K562 (cell line): Measurements from ENCODE around the gene ABITRAM. TPM values are rescaled to one million over a fixed set of nuclear protein-coding genes. Genes with fewer than 3 reads are reported as not detected.

Experiments used
- ATAC-seq: fragments of 200-7000 bp; cut with Tn5 transposase; 3 replicates; pipeline ENCODE4 v1.9.1; 2020; ENCODE audit warnings: moderate library complexity
- BruUV-seq: library from RNA; stranded (reverse); fragments of 400-500 nt; replicated peaks from 2 replicates; lab custom pipeline; 2021; lab: Mats Ljungman, UMichigan
- CTCF ChIA-PET: fragments of 300-600 bp; formaldehyde crosslinking; extraction: SDS; loops from one replicate; lab custom pipeline; 2021; ENCODE audit warnings: low intra/inter-chr PET ratio; lab: Yijun Ruan, JAX
- POLR2A ChIA-PET: fragments of 300-600, 350-650 bp; sonication (Branson Sonifier 250); formaldehyde crosslinking; extraction: SDS; loops from one replicate; lab custom pipeline; 2021; ENCODE audit warnings: antibody characterized with exemption, inconsistent platforms; lab: Yijun Ruan, JAX
- DNase-seq, 4 experiments: peaks; one replicate each; pipeline versions ENCODE4 v3.0.0 to v3.0.0-alpha.2; 2011 to 2018; ENCODE audit warnings: low spot score in 3 of 4, mixed read lengths in 3 of 4; ENCODE audit errors: extremely low read depth in 1 of 4
- FAIRE-seq: peaks from 2 replicates; lab custom pipeline; 2011; peaks lifted over from hg19 to GRCh38; lab: Jason Lieb, UNC
- H2AFZ ChIP-seq: 2 replicates; pipeline ENCODE4 v1.6.0; 2011; ENCODE audit warnings: low read depth, low read length, control low read depth, inconsistent platforms
- H3K27ac ChIP-seq: fragments of 200-600 bp; 3 replicates; pipeline ENCODE4 v1.8.0; 2011; ENCODE audit warnings: low read depth, mild to moderate bottlenecking, control low read depth, inconsistent platforms, low read length, moderate library complexity, mixed read lengths; ENCODE audit errors: extremely low read depth
- H3K27me3 ChIP-seq, 2 experiments: fragments of 300-600 bp in 1 of 2; 2 replicates in 1 of 2; 3 replicates in 1 of 2; pipeline versions ENCODE4 v1.6.0 to v1.8.0; 2011; ENCODE audit warnings: inconsistent platforms in 2 of 2, low read length in 2 of 2, mild to moderate bottlenecking in 1 of 2, mixed read lengths in 1 of 2, moderate library complexity in 1 of 2; ENCODE audit not compliant: control insufficient read depth in 2 of 2, insufficient read depth in 2 of 2
- H3K36me3 ChIP-seq: fragments of 300-600 bp; 3 replicates; pipeline ENCODE4 v1.8.0; 2011; ENCODE audit warnings: mild to moderate bottlenecking, low read length, inconsistent platforms; ENCODE audit not compliant: control insufficient read depth, insufficient read depth
- H3K4me1 ChIP-seq, 2 experiments: fragments of 200-600 bp in 1 of 2; replicated peaks in 1 of 2; 2 replicates in 1 of 2; 3 replicates in 1 of 2; pipeline versions ENCODE4 v1.5.1 to v1.8.0; 2011; ENCODE audit warnings: inconsistent platforms in 2 of 2, low read length in 2 of 2, mild to moderate bottlenecking in 1 of 2, mixed read lengths in 1 of 2, moderate library complexity in 1 of 2; ENCODE audit not compliant: control insufficient read depth in 2 of 2, insufficient read depth in 2 of 2
- H3K4me2 ChIP-seq: 2 replicates; pipeline ENCODE4 v1.6.1; 2011; ENCODE audit warnings: low read length, control low read depth, inconsistent platforms, mixed read lengths; ENCODE audit not compliant: insufficient read depth
- H3K4me3 ChIP-seq: fragments of 200-600 bp; sonication (generic), shearing (Covaris generic); 2 replicates; pipeline ENCODE4 v1.5.1; 2016; ENCODE audit warnings: control low read depth, inconsistent platforms
- H3K79me2 ChIP-seq: fragments of 200-600 bp; 3 replicates; pipeline ENCODE4 v1.8.0; 2011; ENCODE audit warnings: low read length, inconsistent platforms; ENCODE audit not compliant: control insufficient read depth, insufficient read depth
- H3K9ac ChIP-seq, 2 experiments: 2 replicates each; pipeline versions ENCODE4 v1.6.0 to v1.6.1; 2011; ENCODE audit warnings: low read depth in 2 of 2, low read length in 2 of 2, control low read depth in 1 of 2, inconsistent platforms in 1 of 2, mild to moderate bottlenecking in 1 of 2, mixed read lengths in 1 of 2; ENCODE audit not compliant: insufficient read depth in 1 of 2
- H3K9me1 ChIP-seq: one replicate; pipeline ENCODE4 v1.6.0; 2011; ENCODE audit warnings: inconsistent platforms, mild to moderate bottlenecking, low read length, moderate library complexity; ENCODE audit not compliant: control insufficient read depth, insufficient read depth
- H3K9me3 ChIP-seq: replicated peaks from 2 replicates; pipeline ENCODE4 v1.5.1; 2011; ENCODE audit warnings: low read depth, low read length, inconsistent platforms; ENCODE audit not compliant: control insufficient read depth, insufficient read depth
- H4K20me1 ChIP-seq: replicated peaks from 2 replicates; pipeline ENCODE4 v1.6.1; 2011; ENCODE audit warnings: low read length, inconsistent platforms, mixed read lengths; ENCODE audit not compliant: control insufficient read depth, insufficient read depth
- ATF3 ChIP-seq, 2 experiments: fragments of 450-650 bp in 1 of 2; sonication (generic) in 1 of 2; formaldehyde crosslinking in 1 of 2; IDR thresholded peaks in 1 of 2; conservative IDR thresholded peaks in 1 of 2; 2 replicates each; pipeline versions ENCODE4 v1.6.1 to v1.8.1; 2016 to 2023; ENCODE audit warnings: mild to moderate bottlenecking in 2 of 2, moderate library complexity in 2 of 2, inconsistent platforms in 1 of 2, missing genetic modification reagents in 1 of 2
- DEAF1 ChIP-seq: fragments of 450-650 bp; formaldehyde crosslinking; IDR thresholded peaks from 2 replicates; pipeline ENCODE4 v1.4.0; 2020; ENCODE audit warnings: mild to moderate bottlenecking, moderate library complexity
- GTF3C2 ChIP-seq: IDR thresholded peaks from 3 replicates; pipeline ENCODE4 v1.6.1; 2011; ENCODE audit warnings: borderline replicate concordance, mild to moderate bottlenecking, moderate library complexity; ENCODE audit not compliant: insufficient read length; ENCODE audit errors: extremely low read depth
- HMG20B ChIP-seq: fragments of 250-450 bp; sonication (Bioruptor Pico); IDR thresholded peaks from 2 replicates; pipeline ENCODE4 v1.5.0; 2021; ENCODE audit warnings: mild to moderate bottlenecking
- JUND ChIP-seq, 2 experiments: IDR thresholded peaks; 2 replicates in 1 of 2; 3 replicates in 1 of 2; pipeline ENCODE4 v1.6.1; 2011; ENCODE audit warnings: borderline replicate concordance in 2 of 2, low read depth in 2 of 2, low read length in 2 of 2, improper control_type of control experiment in 1 of 2, missing biosample characterization in 1 of 2, missing genetic modification characterization in 1 of 2, missing genetic modification reagents in 1 of 2
- NCOA1 ChIP-seq: fragments of 450-650 bp; IDR thresholded peaks from 2 replicates; pipeline ENCODE4 v1.6.1; 2016; ENCODE audit warnings: low read depth
- RBFOX2 ChIP-seq: fragments of 200-400 bp; formaldehyde crosslinking; IDR thresholded peaks from 2 replicates; pipeline ENCODE4 v1.6.1; 2017; ENCODE audit warnings: low read depth, mild to moderate bottlenecking, low read length, moderate library complexity
- RHOXF2B ChIP-seq: fragments of 250-450 bp; sonication (Bioruptor Pico); conservative IDR thresholded peaks from 2 replicates; pipeline ENCODE4 v1.5.1; 2021
- TRIM28 ChIP-seq: fragments of 450-650 bp; IDR thresholded peaks from 2 replicates; pipeline ENCODE4 v1.6.1; 2017
- ZBTB34 ChIP-seq: fragments of 250-450 bp; sonication (Bioruptor Pico); IDR thresholded peaks from 2 replicates; pipeline ENCODE4 v1.8.0; 2021; ENCODE audit warnings: mild to moderate bottlenecking, moderate library complexity
- ZFP36 ChIP-seq: fragments of 150-350 bp; IDR thresholded peaks from 2 replicates; pipeline ENCODE4 v1.6.1; 2018; ENCODE audit warnings: low read length, low read depth; ENCODE audit not compliant: partially characterized antibody
- ZNF24 ChIP-seq: fragments of 450-650 bp; IDR thresholded peaks from 2 replicates; pipeline ENCODE4 v1.6.1; 2016
- ZNF57 ChIP-seq: fragments of 450-650 bp; formaldehyde crosslinking; IDR thresholded peaks from 2 replicates; pipeline ENCODE4 v1.4.0; 2020; ENCODE audit warnings: mild to moderate bottlenecking, moderate library complexity
- ZNF699 ChIP-seq: fragments of 250-450 bp; sonication (Bioruptor Pico); IDR thresholded peaks from 2 replicates; pipeline ENCODE4 v1.8.0; 2021; ENCODE audit warnings: mild to moderate bottlenecking, moderate library complexity; ENCODE audit not compliant: insufficient replicate concordance
- WGBS: fragments of 100-300 bp; shearing (Covaris generic); methylation state at CpG from one replicate; pipeline ENCODE4 v1.1.6; 2016; ENCODE audit warnings: low coverage, mixed read lengths; ENCODE audit not compliant: insufficient coverage; ENCODE audit errors: missing lambda C conversion rate; 5-methylcytosine and 5-hydroxymethylcytosine counted together
- in situ Hi-C: fragments of 300-500 bp; cut with MboI; formaldehyde crosslinking; loops from 4 replicates; pipeline ENCODE4 v1.15.0; 2018; ENCODE audit warnings: inconsistent platforms, mixed read lengths
- intact Hi-C: fragments of 100-400 bp; cut with micrococcal nuclease; formaldehyde crosslinking; loops from 2 replicates; pipeline ENCODE4 v1.14.2; 2022
- polyA plus RNA-seq, 8 experiments: library from polyadenylated mRNA; depleted of rRNA in 4 of 8; stranded (reverse) in 5 of 8; unstranded in 3 of 8; fragments of >200 nt; fragmentation: Nextera tagmentation in 2 of 8; fragmentation: Illumina TruSeq in 1 of 8; extraction: Ambion mirVana in 2 of 8; extraction: Trizol in 1 of 8; gene quantifications; 2 replicates each; pipeline versions ENCODE4 v1.2.1 to v1.2.3, GENCODE V29; 2011 to 2014; ENCODE audit warnings: inconsistent platforms in 1 of 8, missing spikeins in 1 of 8
- total RNA-seq, 7 experiments: library from RNA; depleted of rRNA in 6 of 7; stranded (reverse); fragments of >200 nt in 6 of 7; fragmentation: Illumina TruSeq in 2 of 7; extraction: Trizol in 2 of 7; gene quantifications; 2 replicates each; pipeline versions ENCODE4 v1.2.1 to v1.2.3, GENCODE V29; 2011 to 2021; ENCODE audit warnings: low replicate concordance in 1 of 7

ABITRAM gene
- total and polyA plus RNA-seq, 9 of the 15 experiments (the other 6 are each of a cell fraction or from before 2014, with no cell fraction given), result 8.9 to 47.6 (median 28.4) TPM

GRCh38 chr9:108972626-108973209, 38.5 kb downstream of the ABITRAM start (continued):
- TF ChIP-seq JUND (IDR thresholded peaks at IDR 0.05; ENCODE audit: borderline replicate concordance, low read depth, low read length), result no peak
- no peak for TF ChIP-seq JUND (tag; IDR thresholded peaks at IDR 0.05; ENCODE audit: borderline replicate concordance, low read depth, low read length)
- TF ChIP-seq DEAF1 (CRISPR knock-in tag), result no peak
- TF ChIP-seq RHOXF2B, result no peak
- TF ChIP-seq ZNF24, result no peak
- TF ChIP-seq ZNF699, result no peak
- no peak for TF ChIP-seq ZFP36

- intact Hi-C loops (no loop called here), in situ Hi-C loops (no loop called here)
- Histone ChIP-seq H3K79me2 (no peaks in the 10 kb centered on the region), H3K4me3 (no peak overlapping the region), H3K9me1 (no peaks in the 10 kb centered on the region), H4K20me1 (no peaks in the 10 kb centered on the region), H3K4me1 (no peaks in the 10 kb centered on the region), H3K27ac (no peak overlapping the region), H2AFZ (no peak overlapping the region), H3K27me3 (no peaks in the 10 kb centered on the region), H3K4me2 (no peak overlapping the region), H3K9me3 (no peaks in the 10 kb centered on the region), H3K9ac (no peak overlapping the region), H3K36me3 (peaks cover 37% of the 10 kb centered on the region)
- 80% methylated on average over 5 of the region's 5 CpGs for WGBS
- ATAC-seq (no peak), DNase-seq (no peak), FAIRE-seq (no peak)
- ChIA-PET CTCF (no interaction called here), POLR2A (interaction anchor here (0.8 kb wide), 1 partner anchor 10 kb away, joined by 5 read pairs; no protein-coding TSS in a partner anchor)
- BruUV-seq, result no TSS peak
- TF ChIP-seq ATF3 (IDR thresholded peaks at IDR 0.05) (no peak), ATF3 (CRISPR knock-in tag; conservative IDR thresholded peaks at IDR 0.05) (no peak), RBFOX2 (no peak), GTF3C2 (no peak), NCOA1 (no peak), ZBTB34 (CRISPR knock-in tag) (no peak), TRIM28 (no peak), ZNF57 (CRISPR knock-in tag) (no peak), HMG20B (CRISPR knock-in tag) (no peak)
Observed at GRCh38 chr9:108973895-108974294, 39.7 kb downstream of the ABITRAM start.
